Panc1 (cell line): ENCODE results near the gene KCNG2.

Experiments
- CTCF ChIP-seq: fragments of 450-650 bp; IDR thresholded peaks from 2 replicates; pipeline ENCODE4 v1.5.1; 2017; ENCODE audit warnings: mild to moderate bottlenecking
- POLR2AphosphoS5 ChIP-seq: IDR thresholded peaks from 2 replicates; pipeline ENCODE4 v1.6.1; 2012; ENCODE audit warnings: mild to moderate bottlenecking, low read depth, low read length, moderate library complexity
- REST ChIP-seq, 2 experiments: IDR thresholded peaks; 2 replicates each; pipeline ENCODE4 v1.6.1; 2011 to 2012; ENCODE audit warnings: low read depth in 2 of 2, control low read depth in 1 of 2, low read length in 1 of 2, mild to moderate bottlenecking in 1 of 2, moderate library complexity in 1 of 2; ENCODE audit not compliant: insufficient read depth in 1 of 2
- SIN3A ChIP-seq: IDR thresholded peaks from 2 replicates; pipeline ENCODE4 v1.6.1; 2012; ENCODE audit warnings: low read depth, mild to moderate bottlenecking, low read length, moderate library complexity, borderline replicate concordance; ENCODE audit not compliant: insufficient read depth

- TF ChIP-seq POLR2AphosphoS5 (no peak), CTCF (no peak), SIN3A (no peak), REST (IDR thresholded peaks at IDR 0.05; ENCODE audit: insufficient read depth in 1 of 2, low read depth in 2 of 2, low read length in 1 of 2) (no peak)
Measured at GRCh38 chr18:79917853-79918614, 120.3 kb downstream of the KCNG2 start.
